ENCODE data around the gene RAET1G. TPM values are rescaled to one million over a fixed set of nuclear protein-coding genes. Genes with fewer than 3 reads are reported as not detected.

Gene RAET1G
- total RNA-seq, 1 experiment from 2014 or later: 9.9 TPM

GRCh38 chr6:149941583-149942460 lies 18.9 kb upstream of the RAET1G start, which contains the start of gene ULBP2:
Gene ULBP2, plus strand, starts transcription at chr6:149942014. Its CDS starts 59 bp downstream, at chr6:149942073.
- H3K36me3 Mint-ChIP-seq (ENCODE audit: insufficient read depth, unreplicated experiment): peaks cover 4% of the 10 kb centered on the region
- ChIA-PET CTCF (interaction anchor here (0.6 to 1.3 kb wide), 2 partner anchors 75 to 127 kb away, joined by 3 to 5 read pairs; no protein-coding TSS in a partner anchor), POLR2A (no interaction called here)
- peaks cover 10% of the 10 kb centered on the region for H3K27me3 Mint-ChIP-seq (ENCODE audit: insufficient read depth, unreplicated experiment)
- H3K9me3 Mint-ChIP-seq (ENCODE audit: unreplicated experiment): no peaks in the 10 kb centered on the region
- TF ChIP-seq CTCF (IDR thresholded peaks at IDR 0.05; ENCODE audit: unreplicated experiment): no peak
- H3K27ac Mint-ChIP-seq (ENCODE audit: low read depth, unreplicated experiment): no peak within 1 kb of the TSS
- BruUV-seq (replicated peaks): TSS peak; percentile 42
- intact Hi-C loops (cut with micrococcal nuclease): no loop called here
- peak; percentile 96 for DNase-seq (ENCODE audit: unreplicated experiment)
- peak within 1 kb of the TSS; percentile 81 for H3K4me3 Mint-ChIP-seq (ENCODE audit: unreplicated experiment)
- peaks cover 11% of the 10 kb centered on the region for H3K4me1 Mint-ChIP-seq (ENCODE audit: insufficient read depth, unreplicated experiment)

- no peaks in the 10 kb centered on the region for H3K36me3 Mint-ChIP-seq (ENCODE audit: insufficient read depth, unreplicated experiment)
- no peak overlapping the region for H3K27ac Mint-ChIP-seq (ENCODE audit: low read depth, unreplicated experiment)
- no peak for TF ChIP-seq CTCF (IDR thresholded peaks at IDR 0.05; ENCODE audit: unreplicated experiment)
- H3K27me3 Mint-ChIP-seq (ENCODE audit: insufficient read depth, unreplicated experiment): peaks cover 10% of the 10 kb centered on the region
- DNase-seq (ENCODE audit: unreplicated experiment): no peak
- H3K4me3 Mint-ChIP-seq (ENCODE audit: unreplicated experiment): no peak overlapping the region
- ChIA-PET POLR2A (no interaction called here), CTCF (interaction anchor here (0.6 to 1.3 kb wide), 2 partner anchors 21 to 76 kb away, joined by 3 to 5 read pairs; no protein-coding TSS in a partner anchor)
- BruUV-seq (replicated peaks): no TSS peak
- H3K9me3 Mint-ChIP-seq (ENCODE audit: unreplicated experiment): no peaks in the 10 kb centered on the region
- peaks cover 11% of the 10 kb centered on the region for H3K4me1 Mint-ChIP-seq (ENCODE audit: insufficient read depth, unreplicated experiment)
- intact Hi-C loops (cut with micrococcal nuclease): no loop called here
Observed at GRCh38 chr6:149940672-149940982, 17.7 kb upstream of the RAET1G start.

DNA sequence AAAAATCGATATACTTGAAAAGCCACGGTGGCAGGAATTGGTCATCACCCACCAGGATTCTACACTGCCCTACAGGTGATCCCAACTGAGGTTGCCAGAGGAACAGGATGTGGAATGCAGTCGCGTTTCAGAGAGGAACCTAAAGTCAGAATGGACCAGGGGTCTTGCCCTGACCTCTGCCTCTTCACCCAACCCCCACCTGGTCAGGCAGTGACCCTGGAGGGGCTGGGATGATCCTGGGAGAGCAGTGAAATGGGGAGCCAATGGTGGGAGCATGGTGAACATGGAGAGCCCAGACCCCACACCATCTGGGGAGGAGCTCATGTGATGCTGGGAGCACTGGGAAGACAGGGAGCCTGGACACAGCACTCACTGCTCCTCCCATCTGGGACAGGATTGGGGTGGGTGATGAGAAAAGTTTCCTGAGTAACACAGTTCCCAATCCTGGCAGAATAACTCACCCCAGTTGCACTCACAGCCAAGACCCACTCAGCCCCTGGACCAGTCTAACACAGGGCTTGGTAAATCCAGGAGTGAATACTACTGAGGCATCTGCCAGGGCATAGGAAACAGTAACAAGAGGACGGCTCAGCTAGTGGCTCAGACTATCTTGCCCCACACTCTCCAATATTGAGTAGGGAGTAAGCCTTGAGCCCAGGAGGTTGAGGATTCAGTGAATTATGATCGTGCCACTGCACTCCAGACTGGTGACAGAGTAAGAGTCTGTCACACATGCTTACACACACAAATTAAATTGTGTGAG lies 17.2 kb upstream of the RAET1G start:
- Mint-ChIP-seq H3K4me3 (ENCODE audit: unreplicated experiment) (no peak overlapping the region), H3K4me1 (ENCODE audit: insufficient read depth, unreplicated experiment) (peaks cover 15% of the 10 kb centered on the region), H3K27ac (ENCODE audit: low read depth, unreplicated experiment) (no peak overlapping the region), H3K27me3 (ENCODE audit: insufficient read depth, unreplicated experiment) (peaks cover 10% of the 10 kb centered on the region), H3K9me3 (ENCODE audit: unreplicated experiment) (no peaks in the 10 kb centered on the region), H3K36me3 (ENCODE audit: insufficient read depth, unreplicated experiment) (no peaks in the 10 kb centered on the region)
- ChIA-PET CTCF (interaction anchor here (0.6 to 1.3 kb wide), 2 partner anchors 22 to 77 kb away, joined by 3 to 5 read pairs; no protein-coding TSS in a partner anchor), POLR2A (no interaction called here)
- intact Hi-C loops (cut with micrococcal nuclease): loop anchor here (5.0 kb wide), 1 partner anchor 397 kb away; no protein-coding TSS in a partner anchor
- no TSS peak for BruUV-seq (replicated peaks)
- TF ChIP-seq CTCF (IDR thresholded peaks at IDR 0.05; ENCODE audit: unreplicated experiment): no peak
- DNase-seq (ENCODE audit: unreplicated experiment): no peak

- POLR2A ChIA-PET: no interaction called here
- intact Hi-C loops (cut with micrococcal nuclease): loop anchor here (5.0 kb wide), 1 partner anchor 398 kb away; no protein-coding TSS in a partner anchor
- CTCF ChIA-PET: no interaction called here
- H3K36me3 Mint-ChIP-seq (ENCODE audit: insufficient read depth, unreplicated experiment): no peaks in the 10 kb centered on the region
- no peak for DNase-seq (ENCODE audit: unreplicated experiment)
- no TSS peak for BruUV-seq (replicated peaks)
- H3K4me1 Mint-ChIP-seq (ENCODE audit: insufficient read depth, unreplicated experiment): peaks cover 20% of the 10 kb centered on the region
- no peak for TF ChIP-seq CTCF (IDR thresholded peaks at IDR 0.05; ENCODE audit: unreplicated experiment)
- H3K9me3 Mint-ChIP-seq (ENCODE audit: unreplicated experiment): no peaks in the 10 kb centered on the region
- H3K4me3 Mint-ChIP-seq (ENCODE audit: unreplicated experiment): peak overlapping the region; percentile 58
- H3K27ac Mint-ChIP-seq (ENCODE audit: low read depth, unreplicated experiment): no peak overlapping the region
- H3K27me3 Mint-ChIP-seq (ENCODE audit: insufficient read depth, unreplicated experiment): peaks cover 10% of the 10 kb centered on the region
Observed at GRCh38 chr6:149939356-149939648, 16.4 kb upstream of the RAET1G start.
